Hippocampal formation (tissue), 2 donors: ENCODE results near the gene UGT2B11.
"Not testable (repeated sequence)": the region's sequence is repeated elsewhere in the genome, so short reads cannot be mapped to it uniquely, and the experiment has no call there.

ENCODE experiments used
- DNase-seq, 2 donors: peaks; one replicate each; lab custom pipeline; 2025; lab: John Stamatoyannopoulos, UW

Gene UGT2B11

GRCh38 chr4:69169171-69169570 lies 45.4 kb downstream of the UGT2B11 start:
- DNase-seq: not testable (repeated sequence)

DNA sequence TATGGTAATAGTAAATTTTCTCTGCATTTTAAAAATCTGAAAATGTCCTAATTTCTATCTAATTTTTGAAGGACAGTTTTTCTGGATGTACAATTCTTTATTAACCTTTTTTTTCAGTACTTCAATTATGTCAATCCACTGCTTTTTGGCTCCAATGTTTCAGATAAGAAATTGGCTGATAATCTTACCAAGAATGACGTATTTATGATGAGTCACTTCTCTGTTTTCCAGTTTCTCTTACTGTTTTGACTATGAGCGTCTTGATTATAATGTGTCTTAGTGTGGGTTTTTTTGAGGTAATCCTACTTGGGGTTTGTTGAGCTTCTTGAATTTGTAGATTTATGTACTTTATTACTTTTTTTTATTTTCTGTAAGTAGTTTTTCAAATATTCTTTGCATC lies 47.2 kb downstream of the UGT2B11 start:
- DNase-seq: no peak

GRCh38 chr4:69166376-69166775 lies 48.2 kb downstream of the UGT2B11 start:
- not testable (repeated sequence) for DNase-seq

GRCh38 chr4:69165707-69166106 lies 48.8 kb downstream of the UGT2B11 start:
- DNase-seq: not testable (repeated sequence)

DNA sequence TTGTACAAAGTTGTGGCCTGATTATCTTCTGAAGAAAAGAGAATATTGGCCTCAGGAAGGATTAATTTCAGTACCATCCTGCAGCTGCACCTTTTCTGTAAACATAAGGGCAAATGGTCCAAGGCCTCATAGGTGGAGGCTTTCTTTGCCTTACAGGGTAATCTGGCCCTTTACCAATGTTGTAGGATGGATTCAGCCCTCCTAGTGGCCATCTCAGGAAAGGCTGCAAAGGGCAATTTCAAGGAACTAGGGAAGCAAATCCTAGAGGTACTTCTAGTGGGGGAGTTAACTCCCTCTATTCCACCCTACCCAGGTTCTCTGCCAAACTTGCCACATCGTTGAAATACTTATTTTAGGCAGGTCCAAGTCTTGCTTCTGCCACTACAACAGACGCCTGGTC lies 57.6 kb downstream of the UGT2B11 start:
- DNase-seq: no peak

DNA sequence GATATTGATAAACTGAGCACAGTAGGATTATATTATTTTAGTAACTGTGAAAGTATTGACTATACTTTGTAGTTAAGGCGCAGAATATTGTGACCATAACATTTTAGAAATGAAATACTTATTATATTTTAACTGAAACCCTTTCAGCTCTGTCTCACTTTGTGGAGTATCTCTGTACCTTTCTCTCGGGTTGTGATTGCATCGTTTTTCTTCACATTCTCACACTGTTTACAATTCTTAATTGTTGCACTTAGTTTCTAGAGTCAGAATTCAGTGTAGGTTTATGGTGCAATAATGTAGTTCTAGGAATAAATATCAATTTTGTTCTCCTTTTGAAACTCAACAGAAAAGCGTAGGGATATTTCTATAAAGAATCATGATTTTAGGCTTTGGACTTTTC lies 60.5 kb downstream of the UGT2B11 start:
- no peak for DNase-seq
